GM19467 (cell line): ENCODE results near the gene ZNF831.

ENCODE experiments used
- ATAC-seq: cut with Tn5 transposase; IDR thresholded peaks from one replicate; pipeline ENCODE4 v1.9.1; 2021; ENCODE audit warnings: mild to moderate bottlenecking, moderate library complexity; ENCODE audit not compliant: unreplicated experiment

ZNF831 gene

DNA sequence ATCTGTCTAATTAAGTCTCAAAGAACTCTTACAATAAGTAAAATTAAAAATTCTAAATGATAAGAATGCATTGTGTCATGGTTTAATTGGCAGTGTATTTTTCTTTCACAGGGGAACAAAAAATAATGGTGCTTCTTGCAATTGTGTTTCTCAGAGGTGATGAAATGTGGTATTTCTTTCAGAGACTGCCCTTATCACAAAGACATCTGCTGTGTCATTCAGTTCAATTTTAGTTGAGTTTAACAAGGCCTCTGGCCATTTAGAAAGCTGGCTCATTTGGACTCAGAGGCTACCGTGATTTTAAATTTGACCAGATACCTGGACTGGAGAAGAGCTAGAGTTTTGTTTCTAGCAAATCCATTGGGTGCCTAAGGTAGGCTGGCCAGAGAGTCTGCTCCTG is 23.6 kb upstream of the ZNF831 start:
- ATAC-seq = no peak

GRCh38 chr20:59141818-59142581 is 21.6 kb upstream of the ZNF831 start:
- no peak for ATAC-seq

DNA sequence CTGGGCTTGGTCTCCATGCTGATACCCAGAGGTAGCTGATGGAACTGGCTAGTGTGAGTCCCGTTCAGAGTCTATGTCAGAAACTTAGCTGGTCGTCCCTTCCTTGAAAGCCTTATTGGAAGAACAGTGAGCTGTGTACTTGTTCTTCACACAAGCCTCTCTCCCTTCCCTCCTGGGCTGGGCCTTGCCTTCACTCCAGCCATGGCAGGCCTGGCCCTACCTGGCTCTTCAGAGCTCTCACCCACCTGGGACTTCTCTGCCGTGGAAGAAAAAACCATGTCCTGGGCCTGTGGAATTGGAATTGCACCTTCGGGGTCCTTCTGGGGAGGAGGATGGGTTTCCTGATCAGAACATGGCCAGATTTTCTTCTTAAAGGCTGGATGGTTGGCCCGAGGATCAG is 20.3 kb upstream of the ZNF831 start:
- ATAC-seq = no peak

DNA sequence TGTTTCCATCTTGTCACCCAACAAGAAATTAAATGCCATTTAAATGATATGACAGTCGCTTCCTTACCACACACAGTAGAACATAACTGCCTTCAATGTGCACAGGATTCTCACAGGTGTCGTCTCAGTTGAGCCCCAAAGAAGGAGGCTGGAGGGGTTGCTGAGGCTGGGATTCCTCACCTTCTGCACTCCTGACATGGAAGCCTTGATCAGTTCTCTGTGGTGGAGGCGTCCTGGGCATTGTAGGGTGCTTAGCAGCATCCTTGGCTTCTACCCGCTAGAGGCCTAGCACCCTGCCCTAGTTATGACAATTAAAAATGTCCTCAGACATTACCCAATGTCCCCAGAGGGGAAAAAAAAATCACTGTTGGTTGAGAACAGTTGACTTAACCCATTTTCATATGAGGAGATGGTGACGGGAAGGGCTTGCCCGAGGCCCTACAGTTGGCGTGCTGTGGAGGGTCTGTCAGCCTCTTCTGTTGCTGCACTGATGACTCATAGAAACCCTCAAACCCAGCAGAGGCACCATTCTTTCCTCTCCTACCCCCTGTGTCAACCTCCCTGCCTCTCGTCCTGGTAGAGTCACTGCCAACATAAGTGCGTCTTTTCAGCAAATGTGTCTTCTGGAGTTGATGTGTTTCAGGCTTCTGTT is 19.3 kb upstream of the ZNF831 start:
- ATAC-seq = no peak

DNA sequence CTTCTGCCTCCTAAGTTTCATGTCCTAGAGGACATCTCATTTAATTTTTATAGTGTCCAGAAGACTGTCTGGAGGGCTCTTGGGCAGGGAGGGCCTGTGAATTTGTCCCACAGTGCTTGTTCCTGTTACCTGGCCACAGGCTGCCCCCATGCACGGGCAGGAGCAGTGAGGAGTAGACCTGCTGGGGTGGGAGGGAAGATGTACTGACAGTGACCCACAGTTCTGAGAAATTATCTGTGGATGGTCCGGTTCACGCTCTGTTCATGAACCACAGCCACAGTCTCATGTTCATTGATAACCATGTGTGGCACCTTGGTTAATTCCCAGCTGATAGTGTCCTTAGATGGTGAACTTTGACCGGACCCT is 18.8 kb upstream of the ZNF831 start:
- ATAC-seq = no peak

- no peak for ATAC-seq
Measured at GRCh38 chr20:59145247-59145923, 18.2 kb upstream of the ZNF831 start.

DNA sequence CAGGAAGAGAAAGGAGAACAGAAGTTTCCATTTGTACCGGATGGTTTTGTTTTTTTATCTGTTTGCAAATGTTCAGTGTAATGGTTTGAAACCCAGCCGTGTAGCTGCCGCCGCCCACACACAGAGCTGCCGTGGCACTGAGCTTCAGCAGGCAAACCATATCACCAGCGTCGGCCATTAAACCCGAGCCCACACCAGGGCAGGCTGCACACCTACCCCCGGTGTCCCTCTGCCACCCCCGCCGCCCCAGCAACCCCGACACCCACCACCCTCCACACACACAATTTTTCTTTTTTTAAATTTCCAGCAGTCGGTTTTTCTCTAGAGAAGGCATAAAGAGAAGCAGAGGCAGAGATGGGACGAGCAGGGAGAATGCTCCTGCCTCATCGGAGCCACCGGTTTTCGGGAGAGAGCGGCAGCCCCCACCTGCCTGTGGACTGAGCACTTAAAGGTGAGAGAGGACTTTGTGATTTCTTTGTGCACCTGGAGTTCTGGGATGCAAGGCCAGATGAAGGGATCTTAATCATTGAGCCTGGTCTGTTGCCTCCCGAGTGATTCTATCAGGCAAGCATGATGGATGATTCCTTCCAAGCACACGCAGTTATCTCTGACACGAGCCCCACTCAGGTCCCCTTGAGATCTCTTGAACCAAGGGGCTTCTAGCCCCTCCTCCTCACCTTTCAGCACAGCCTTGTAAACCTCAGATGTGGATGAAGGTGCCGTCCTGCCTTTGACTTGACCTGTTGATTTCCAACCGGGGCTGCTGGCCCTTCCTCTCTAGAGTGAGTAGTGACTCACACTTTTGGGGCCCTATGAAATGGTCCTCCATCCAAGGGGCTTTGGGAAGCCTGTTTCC is 17.5 kb upstream of the ZNF831 start:
- no peak for ATAC-seq

DNA sequence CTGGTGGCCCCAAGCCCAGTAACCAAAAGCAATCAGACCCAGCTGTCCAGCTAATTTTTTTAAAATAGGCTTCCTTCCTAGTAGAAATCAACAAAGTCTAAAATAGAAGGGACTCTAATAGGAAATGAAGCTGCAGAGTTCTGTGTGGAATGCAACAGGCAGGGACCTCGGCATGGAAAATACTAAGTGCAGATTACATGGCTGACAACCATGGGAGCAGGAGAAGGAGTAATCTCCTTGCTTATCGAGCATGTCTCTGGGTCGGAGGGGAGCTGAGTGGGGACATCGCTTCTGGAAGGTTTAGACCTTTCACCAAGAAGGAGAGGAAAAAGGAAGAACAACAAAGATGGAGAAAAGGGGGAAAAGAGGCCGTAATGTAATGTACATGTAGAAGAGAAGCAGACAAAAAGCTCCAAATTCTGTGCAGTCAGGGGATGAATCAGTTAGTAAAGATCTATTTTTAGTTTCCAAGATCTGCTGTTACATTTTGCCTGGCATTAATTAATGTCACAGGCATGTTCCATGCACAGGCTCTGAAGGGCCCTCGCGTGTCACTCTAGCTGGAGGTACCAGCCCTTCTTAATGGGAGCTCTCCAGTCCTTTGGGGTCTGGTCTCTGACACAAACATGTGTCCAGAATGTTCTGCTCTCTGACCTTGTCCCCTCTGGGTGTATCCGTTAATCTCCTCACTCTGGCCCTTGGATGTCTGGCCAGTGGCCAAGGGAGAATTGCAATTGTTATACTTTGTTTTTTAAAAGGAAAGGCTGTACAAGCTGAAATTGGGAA is 16.6 kb upstream of the ZNF831 start:
- no peak for ATAC-seq

DNA sequence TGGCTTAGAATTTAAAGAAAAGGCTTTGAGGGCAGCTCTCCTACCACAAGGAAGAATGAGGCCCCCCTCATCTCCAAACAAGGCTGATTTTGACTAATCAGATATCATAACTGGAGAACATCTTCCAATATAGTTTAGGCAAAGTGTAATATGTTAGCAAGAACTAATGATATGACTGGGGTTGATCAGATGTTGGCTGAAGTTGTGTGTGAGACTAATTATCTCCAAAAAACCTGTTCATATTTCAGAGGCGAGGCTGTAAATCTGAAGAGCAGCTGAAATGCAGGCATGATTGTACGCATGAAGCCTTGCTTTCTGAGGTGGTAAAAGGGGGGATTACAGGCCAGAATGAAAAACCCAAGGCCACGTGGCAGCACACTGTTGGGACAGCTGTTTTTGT is 16.0 kb upstream of the ZNF831 start:
- ATAC-seq = no peak

GRCh38 chr20:59148701-59149493 is 14.7 kb upstream of the ZNF831 start:
- ATAC-seq = no peak

DNA sequence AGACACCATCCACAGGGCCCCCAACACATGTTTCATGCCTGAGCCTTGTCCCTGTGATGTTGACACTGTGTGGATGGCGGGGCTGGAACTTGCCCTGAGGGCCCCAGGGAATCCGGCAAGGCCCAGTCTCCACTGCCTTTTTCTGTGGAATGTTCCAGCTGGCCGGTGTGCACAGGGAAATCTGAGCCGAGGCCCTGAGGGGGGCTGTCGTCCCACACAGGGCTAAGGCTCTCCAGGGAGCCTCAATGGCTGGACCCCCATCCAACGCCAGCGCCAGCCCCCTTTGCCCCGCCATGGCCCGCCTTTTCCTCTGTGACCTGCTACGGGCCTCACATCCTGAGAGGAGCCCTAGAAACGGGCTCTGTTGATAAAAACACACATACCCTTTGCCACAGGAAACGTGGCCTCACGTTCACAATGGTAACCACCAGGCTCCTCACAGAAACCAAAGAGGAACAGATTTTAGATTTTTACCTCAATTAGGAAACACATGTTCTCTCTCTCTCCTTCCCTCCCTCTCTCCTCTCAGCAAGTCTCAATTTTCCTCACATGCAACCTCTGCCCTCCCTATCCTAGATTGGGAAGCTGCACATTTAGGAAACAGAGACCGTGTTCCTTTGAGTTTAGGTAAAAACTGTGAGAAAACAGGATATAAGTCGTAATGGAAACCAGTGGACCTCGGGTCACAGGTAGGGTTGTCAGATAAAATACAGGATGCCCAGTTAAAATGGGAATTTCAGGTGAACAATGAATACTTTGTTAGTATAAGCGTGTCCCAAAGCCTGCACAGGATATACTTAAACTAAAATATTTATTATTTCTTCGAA is 13.7 kb upstream of the ZNF831 start:
- ATAC-seq = no peak

- ATAC-seq = no peak
Measured at GRCh38 chr20:59150821-59151251, 12.8 kb upstream of the ZNF831 start.

GRCh38 chr20:59151391-59151790 is 12.2 kb upstream of the ZNF831 start:
- ATAC-seq = no peak

DNA sequence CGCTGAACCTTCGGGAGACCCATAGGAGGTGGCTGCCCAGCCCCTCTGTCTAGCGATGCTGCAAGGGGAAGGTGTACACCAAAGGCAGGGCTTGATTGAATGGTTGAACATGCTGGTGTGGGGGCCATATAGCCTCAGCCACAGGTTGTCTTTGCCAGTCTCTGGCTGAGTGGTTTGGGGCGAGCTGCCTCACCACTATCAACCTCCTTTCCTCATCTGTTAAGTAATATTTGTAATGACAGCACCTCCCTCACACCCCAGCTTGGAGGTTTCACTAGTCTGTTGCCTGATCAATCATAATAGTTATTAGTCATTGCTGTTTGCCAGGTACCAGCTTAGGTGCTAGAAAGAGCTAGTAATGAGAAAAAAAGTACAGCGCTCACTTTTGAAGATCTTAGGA is 11.8 kb upstream of the ZNF831 start:
- ATAC-seq = no peak

DNA sequence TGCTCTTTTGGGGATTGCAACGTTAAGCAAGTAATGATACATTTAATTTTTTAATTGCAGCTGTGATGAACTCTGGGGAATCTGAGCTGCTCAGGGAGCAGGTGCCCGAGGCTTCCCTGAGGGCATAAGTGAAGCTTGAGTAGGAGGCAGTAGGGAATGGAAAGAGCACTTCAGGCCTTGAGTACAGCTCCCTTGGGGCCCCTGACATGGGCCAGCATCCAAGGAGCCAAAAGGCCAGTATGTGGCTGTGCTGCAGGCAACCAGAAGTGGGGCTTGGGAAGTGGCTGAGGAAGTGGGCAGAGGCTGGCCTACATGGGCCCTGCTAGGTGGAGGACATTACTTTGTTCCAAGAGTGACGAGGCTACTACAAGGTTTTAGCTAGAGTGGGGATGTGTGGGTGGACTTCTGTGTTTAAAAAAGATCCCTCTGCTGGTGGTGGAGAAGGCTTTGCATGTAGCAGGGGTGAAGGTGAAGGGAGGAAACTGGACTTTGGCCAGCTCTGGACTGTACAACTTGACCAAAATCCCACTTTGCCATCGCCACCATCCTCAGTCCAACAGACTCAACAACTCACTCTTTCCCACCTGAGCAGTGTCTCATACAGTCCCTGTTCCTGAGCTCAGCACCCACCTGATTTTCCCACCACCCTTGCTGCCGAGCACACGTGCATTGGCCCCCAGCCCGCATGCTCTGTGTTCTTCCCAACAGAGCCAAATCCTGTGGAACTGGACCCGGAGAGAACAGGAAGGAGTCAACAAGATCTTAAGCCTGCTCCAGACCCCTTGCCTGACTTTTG is 10.9 kb upstream of the ZNF831 start:
- ATAC-seq = no peak

DNA sequence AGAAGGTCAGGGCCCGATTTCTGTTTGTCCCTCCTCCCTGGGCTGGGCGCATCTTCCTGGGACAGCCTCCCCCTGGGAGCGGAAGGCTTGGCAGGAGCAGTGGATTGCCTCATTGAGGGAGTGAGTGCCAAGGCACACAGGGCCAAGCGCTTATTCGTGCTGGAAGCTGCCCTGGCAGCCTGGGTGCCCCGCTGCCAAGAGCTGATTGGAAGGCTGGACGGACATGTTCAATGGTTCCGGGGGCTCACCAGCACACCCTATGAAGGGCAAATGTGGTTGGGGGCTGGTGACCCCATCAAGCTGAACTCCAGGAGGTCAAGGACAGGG is 10.3 kb upstream of the ZNF831 start:
- ATAC-seq = no peak

DNA sequence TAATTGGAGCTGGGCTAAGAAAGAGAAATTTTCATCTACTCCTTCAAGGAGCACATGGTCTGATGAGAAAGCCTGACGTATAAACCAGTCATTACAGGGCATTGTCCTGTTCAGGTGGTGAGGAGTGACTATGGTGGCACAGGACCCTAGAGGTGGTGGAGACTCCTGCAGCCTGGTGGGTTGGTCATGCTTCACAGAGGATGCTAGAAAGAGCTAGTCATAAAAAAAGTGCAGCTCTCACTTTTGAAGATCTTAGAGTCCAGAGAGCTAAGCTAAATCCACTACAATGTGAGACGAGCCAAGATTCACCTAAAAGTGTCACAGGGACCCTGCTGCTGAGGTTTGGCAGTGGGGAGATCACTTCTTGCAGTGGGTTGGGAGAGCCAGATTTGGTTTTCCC is 9.8 kb upstream of the ZNF831 start:
- ATAC-seq = no peak

GRCh38 chr20:59154317-59155013 is 9.2 kb upstream of the ZNF831 start:
- ATAC-seq = no peak
